Fibroblast of mammary gland (primary cell): ENCODE data around the gene EIF5A.
"Not testable (repeated sequence)": the region's sequence is repeated elsewhere in the genome, so short reads cannot be mapped to it uniquely, and the experiment has no call there.

ENCODE experiments used
- DNase-seq: peaks from one replicate; pipeline ENCODE4 v3.0.0-alpha.2; 2010; ENCODE audit warnings: low read depth
- H3K4me3 ChIP-seq: 2 replicates; pipeline ENCODE4 v1.5.1; 2011; ENCODE audit warnings: low read depth, mild to moderate bottlenecking, low read length, moderate library complexity; ENCODE audit not compliant: control insufficient read depth
- TF ChIP-seq, protein P1 (sequence below): conservative IDR thresholded peaks from 2 replicates; pipeline ENCODE4 v1.5.1; 2011; ENCODE audit warnings: low read depth, low read length, inconsistent platforms; ENCODE audit not compliant: control insufficient read depth, insufficient read depth

EIF5A gene

DNA sequence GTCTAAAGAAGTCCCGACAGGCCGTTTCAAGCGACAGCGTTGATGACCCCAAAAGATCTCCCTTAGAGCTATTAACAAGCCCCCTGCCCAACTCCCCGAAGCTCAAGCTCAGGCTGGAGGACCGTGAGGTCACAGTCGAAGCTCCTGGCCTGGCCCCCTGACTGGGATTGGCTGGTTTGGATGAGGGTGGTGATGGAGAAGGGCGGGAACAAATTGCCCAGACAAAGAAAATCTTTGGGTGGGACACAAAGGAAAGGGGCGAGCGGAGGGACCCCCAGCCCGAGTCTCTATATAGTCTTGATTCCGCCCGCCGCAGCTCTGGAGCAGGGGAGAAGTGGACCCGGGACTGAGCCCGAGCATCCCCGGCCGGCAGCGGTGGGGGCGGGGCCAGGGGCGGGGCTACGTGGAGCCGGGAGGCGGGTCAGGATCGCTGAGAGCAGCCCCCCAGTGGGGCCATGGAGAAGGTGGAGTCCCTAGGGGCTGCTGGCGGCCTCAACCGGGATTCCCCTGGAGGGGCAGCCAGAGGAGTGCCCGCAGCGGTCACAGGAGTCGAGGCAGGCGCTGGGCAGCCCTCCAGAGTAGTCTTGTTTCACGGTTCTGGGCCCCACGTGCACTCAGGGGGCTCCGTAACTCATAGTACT, 22.7 kb downstream of the EIF5A start:
- peak; percentile 74 for DNase-seq

DNA sequence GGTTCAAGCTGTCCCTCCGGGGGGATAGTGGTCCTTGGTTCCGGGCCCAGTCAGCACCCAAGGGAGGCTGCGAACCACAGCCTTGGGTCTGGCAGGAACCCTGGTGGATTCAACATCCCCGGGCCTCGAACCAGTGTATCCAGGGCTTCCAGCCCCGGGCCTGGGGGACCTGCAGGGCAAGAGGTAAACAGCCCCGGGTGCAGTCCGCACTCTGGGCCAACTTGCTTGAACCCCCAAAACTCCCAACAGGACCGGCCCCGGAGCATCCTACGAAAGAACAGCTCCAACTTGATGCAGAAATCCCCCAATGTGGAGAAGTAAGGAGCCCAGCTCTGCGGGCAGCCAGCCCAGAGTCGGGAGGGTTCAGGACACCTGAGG, 23.2 kb downstream of the EIF5A start:
- TF ChIP-seq, protein P1, sequence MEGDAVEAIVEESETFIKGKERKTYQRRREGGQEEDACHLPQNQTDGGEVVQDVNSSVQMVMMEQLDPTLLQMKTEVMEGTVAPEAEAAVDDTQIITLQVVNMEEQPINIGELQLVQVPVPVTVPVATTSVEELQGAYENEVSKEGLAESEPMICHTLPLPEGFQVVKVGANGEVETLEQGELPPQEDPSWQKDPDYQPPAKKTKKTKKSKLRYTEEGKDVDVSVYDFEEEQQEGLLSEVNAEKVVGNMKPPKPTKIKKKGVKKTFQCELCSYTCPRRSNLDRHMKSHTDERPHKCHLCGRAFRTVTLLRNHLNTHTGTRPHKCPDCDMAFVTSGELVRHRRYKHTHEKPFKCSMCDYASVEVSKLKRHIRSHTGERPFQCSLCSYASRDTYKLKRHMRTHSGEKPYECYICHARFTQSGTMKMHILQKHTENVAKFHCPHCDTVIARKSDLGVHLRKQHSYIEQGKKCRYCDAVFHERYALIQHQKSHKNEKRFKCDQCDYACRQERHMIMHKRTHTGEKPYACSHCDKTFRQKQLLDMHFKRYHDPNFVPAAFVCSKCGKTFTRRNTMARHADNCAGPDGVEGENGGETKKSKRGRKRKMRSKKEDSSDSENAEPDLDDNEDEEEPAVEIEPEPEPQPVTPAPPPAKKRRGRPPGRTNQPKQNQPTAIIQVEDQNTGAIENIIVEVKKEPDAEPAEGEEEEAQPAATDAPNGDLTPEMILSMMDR, result no peak
- H3K4me3 ChIP-seq, result peak overlapping the region; percentile 90
- DNase-seq, result no peak

More for the DNA sequence above, 22.7 kb downstream of the EIF5A start:
- peak overlapping the region; percentile 90 for H3K4me3 ChIP-seq
- TF ChIP-seq, protein P1, result no peak

DNA sequence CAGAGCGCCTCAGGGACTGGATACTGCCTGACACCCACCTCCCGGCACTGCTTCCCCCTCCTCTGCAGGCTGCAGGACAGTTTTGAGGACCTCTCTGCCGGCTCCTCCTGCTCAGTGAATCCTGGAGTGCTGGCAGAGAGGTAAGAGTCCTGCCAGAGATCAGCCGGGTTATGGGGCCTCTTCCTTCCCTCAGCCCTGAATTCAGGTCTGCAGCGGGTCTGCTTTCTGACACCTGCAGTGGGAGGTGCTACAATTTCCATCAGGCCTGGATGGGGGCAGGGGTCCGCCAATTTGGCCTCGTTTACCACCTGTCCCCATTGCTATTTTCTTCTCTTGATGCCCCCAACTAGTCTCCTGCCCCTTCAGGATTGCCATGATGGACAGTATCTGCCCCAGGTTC, 24.7 kb downstream of the EIF5A start:
- no peak overlapping the region for H3K4me3 ChIP-seq
- TF ChIP-seq, protein P1, result no peak
- no peak for DNase-seq

DNA sequence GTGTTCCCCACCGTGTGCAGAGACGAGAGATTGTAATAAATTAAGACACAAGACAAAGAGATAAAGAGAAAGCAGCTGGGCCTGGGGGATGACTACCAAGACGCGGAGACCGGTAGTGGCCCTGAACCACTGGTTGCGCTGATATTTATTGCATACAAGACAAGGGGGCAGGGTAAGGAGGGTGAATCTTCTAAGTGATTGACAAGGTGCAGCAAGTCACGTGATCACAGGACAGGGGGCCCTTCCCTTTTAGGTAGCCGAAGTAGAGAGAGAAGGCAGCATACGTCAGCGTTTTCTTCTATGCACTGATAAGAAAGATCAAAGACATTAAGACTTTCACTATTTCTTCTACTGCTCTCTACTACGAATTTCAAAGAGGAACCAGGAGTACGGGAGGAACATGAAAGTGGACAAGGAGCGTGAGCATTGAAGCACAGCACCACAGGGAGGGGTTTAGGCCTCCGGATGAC, 25.2 kb downstream of the EIF5A start:
- H3K4me3 ChIP-seq, DNase-seq: not testable (repeated sequence)

DNA sequence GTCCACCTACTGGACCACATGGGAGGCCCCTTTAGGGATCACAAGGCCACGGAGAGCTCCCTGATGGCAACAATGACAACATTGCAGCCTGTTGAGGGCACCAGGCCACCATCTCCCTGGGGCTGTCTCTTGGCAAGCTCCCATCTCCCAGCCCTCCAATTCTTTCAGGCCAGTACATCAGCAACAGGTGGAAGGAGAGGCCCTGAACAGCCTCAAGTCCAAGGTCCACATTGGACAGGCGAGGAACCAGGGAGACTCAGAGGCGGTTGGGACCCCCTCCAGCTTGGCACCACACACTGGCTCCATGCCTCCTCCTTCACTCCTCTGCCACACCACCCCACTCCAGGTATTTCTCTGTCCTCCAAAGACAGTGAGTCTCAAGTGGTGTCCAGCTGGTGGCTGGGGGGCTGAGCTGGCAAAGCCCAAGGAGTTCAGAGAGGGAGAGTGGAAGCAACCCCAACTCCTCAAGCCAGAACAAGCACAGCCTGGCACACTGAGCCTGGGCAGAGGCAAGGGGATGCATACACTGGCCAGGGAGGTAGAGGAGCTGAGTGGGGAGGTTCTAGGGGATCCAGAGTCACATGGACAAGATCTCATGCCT, 27.6 kb downstream of the EIF5A start:
- no peak overlapping the region for H3K4me3 ChIP-seq
- DNase-seq, result no peak
- TF ChIP-seq, protein P1, result no peak

DNA sequence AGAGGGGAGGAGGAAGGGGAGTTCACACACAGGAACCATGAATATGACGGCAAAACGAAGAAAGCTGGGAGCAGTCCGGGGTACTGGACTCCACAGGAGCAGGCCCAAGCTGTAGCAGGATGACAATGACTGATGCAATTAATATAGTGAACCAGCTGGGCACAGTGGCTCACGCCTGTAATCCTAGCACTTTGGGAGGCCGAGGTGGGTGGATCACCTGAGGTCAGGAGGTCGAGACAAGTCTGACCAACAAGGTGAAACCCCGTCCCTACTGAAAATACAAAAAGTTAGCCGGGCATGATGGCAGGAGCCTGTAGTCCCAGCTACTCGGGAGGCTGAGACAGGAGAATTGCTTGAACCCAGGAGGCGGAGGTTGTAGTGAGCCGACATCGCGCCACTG, 28.3 kb downstream of the EIF5A start:
- not testable (repeated sequence) for H3K4me3 ChIP-seq, DNase-seq

DNA sequence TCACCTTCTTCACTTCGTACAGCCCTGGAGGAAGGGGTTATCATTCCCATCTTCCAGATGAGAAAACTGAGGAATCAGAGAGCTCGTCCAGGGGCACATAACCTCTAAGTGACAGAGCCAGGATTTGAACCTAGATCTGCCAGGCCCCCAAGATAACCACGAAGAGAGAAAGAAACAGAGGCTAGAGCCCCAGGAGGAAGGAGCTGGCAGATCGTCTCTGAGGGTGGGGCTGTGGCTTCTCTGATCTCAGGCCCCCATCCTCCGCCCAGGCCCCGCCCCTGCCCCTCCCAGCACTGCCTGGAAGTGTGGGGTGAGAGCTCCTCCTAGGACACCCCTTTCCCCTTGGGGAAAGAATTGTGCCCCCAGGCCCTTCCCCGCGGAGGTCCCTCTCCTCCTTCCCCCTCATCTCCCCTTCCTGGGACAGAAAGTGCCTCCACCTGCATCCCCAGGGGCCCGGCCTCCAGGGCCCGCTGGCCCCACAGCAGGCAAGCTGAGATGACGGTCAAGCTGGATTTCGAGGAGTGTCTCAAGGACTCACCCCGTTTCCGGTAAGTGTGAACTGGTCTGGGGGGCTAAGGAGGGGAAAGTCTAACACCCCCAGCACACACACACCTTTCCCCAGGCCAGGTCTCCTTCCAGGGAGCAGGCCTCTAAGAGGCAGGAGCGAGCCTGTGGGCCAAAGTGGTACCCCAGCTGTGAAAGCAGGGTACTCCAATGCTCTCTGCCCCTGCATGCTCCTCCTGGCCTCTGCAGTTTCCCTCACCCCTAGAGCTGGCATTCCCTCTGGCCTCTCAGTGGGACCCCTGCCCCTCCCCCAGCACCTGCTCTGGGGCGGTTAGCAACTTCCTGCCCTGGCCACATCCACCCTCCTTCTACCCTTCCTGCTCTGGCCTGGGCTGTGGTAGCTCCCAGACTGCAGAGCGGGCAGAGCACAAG, 29.1 kb downstream of the EIF5A start, which contains the start of gene ACAP1:
Gene ACAP1, plus strand, starts transcription at position 290 of the 936 bp plus-strand sequence. Its CDS starts 206 bp downstream, at position 496.
- H3K4me3 ChIP-seq, result no peak within 1 kb of the TSS
- DNase-seq, result no peak
- TF ChIP-seq, protein P1, result no peak

DNA sequence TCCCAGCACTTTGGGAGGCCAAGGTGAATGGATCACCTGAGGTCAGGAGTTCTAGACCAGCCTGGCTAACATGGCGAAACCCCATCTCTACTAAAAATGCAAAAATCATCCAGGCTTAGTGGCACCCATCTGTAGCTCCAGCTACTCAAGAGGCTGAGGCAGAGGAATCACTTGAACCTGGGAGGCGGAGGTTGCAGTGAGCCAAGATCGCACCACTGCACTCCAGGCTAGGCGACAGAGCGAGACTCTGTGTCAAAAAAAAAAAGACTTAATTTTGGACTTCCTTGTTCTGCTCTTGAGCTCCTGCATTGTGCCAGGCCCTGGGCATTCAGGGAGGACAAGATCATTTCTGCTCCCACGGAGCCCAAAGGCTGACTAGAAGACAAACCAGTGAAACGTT, 30.2 kb downstream of the EIF5A start:
- H3K4me3 ChIP-seq, result not testable (repeated sequence)

More for the DNA sequence above, 30.2 kb downstream of the EIF5A start:
- not testable (repeated sequence) for DNase-seq
